IMR-90 (cell line): ENCODE data around the gene MBOAT2. TPM values are rescaled to one million over a fixed set of nuclear protein-coding genes. Genes with fewer than 3 reads are reported as not detected.

Experiments
- ATAC-seq: fragments of 200-7000 bp; cut with Tn5 transposase; 2 replicates; pipeline ENCODE4 v1.9.1; 2020; ENCODE audit warnings: low read depth, mild to moderate bottlenecking, moderate library complexity
- BruUV-seq: library from RNA; stranded (reverse); fragments of 400-500 nt; replicated peaks from 2 replicates; lab custom pipeline; 2021; lab: Mats Ljungman, UMichigan
- CTCF ChIA-PET: fragments of 300-600 bp; formaldehyde crosslinking; extraction: SDS; loops from one replicate; lab custom pipeline; 2021; ENCODE audit warnings: antibody characterized with exemption; lab: Yijun Ruan, JAX
- POLR2A ChIA-PET: fragments of 300-600 bp; sonication (Branson Sonifier 250); formaldehyde crosslinking; loops from one replicate; lab custom pipeline; 2022; ENCODE audit warnings: antibody characterized with exemption; ENCODE audit not compliant: unreplicated experiment; lab: Charles Lee
- DNase-seq: peaks from one replicate; pipeline ENCODE4 v3.0.0; 2013
- H2AFZ ChIP-seq: replicated peaks from 2 replicates; pipeline ENCODE3; 2013; ENCODE audit warnings: low read length, mild to moderate bottlenecking; ENCODE audit not compliant: poor library complexity
- H2AK5ac ChIP-seq: 2 replicates; pipeline ENCODE4 v1.6.1; 2013; ENCODE audit warnings: low read depth, low read length, inconsistent platforms
- H2AK9ac ChIP-seq: replicated peaks from 2 replicates; pipeline ENCODE3; 2013; ENCODE audit warnings: mild to moderate bottlenecking, low read depth, low read length, moderate library complexity; ENCODE audit not compliant: poor library complexity
- H2BK120ac ChIP-seq: 2 replicates; pipeline ENCODE4 v1.6.1; 2013; ENCODE audit warnings: low read depth, low read length, inconsistent platforms
- H2BK15ac ChIP-seq: 3 replicates; pipeline ENCODE4 v1.6.1; 2013; ENCODE audit warnings: low read depth, low read length, inconsistent platforms
- H2BK20ac ChIP-seq: 2 replicates; pipeline ENCODE4 v1.6.1; 2013; ENCODE audit warnings: low read depth, mild to moderate bottlenecking, inconsistent platforms, low read length, moderate library complexity
- H2BK5ac ChIP-seq: 2 replicates; pipeline ENCODE4 v1.6.1; 2013; ENCODE audit warnings: mild to moderate bottlenecking, low read depth, low read length, inconsistent platforms; ENCODE audit not compliant: poor library complexity, severe bottlenecking
- H3K14ac ChIP-seq: replicated peaks from 2 replicates; pipeline ENCODE4 v1.6.1; 2013; ENCODE audit warnings: low read depth, low read length, inconsistent platforms
- H3K18ac ChIP-seq: 2 replicates; pipeline ENCODE4 v1.6.1; 2013; ENCODE audit warnings: low read depth, low read length, control low read depth
- H3K23ac ChIP-seq: 2 replicates; pipeline ENCODE4 v1.6.1; 2013; ENCODE audit warnings: low read depth, low read length, inconsistent platforms
- H3K27ac ChIP-seq: 2 replicates; pipeline ENCODE4 v1.5.1; 2013; ENCODE audit warnings: mild to moderate bottlenecking, control low read depth, low read length; ENCODE audit not compliant: insufficient read depth
- H3K27me3 ChIP-seq: 2 replicates; pipeline ENCODE4 v1.6.1; 2013; ENCODE audit warnings: low read length; ENCODE audit not compliant: control insufficient read depth, insufficient read depth
- H3K36me3 ChIP-seq: 2 replicates; pipeline ENCODE4 v1.6.1; 2013; ENCODE audit warnings: low read length, mixed read lengths; ENCODE audit not compliant: control insufficient read depth, insufficient read depth
- H3K4ac ChIP-seq: 2 replicates; pipeline ENCODE4 v1.6.1; 2013; ENCODE audit warnings: low read depth, low read length, inconsistent platforms
- H3K4me1 ChIP-seq: 2 replicates; pipeline ENCODE4 v1.6.1; 2013; ENCODE audit warnings: low read length, mixed read lengths; ENCODE audit not compliant: control insufficient read depth, insufficient read depth
- H3K4me2 ChIP-seq: 2 replicates; pipeline ENCODE4 v1.6.1; 2013; ENCODE audit warnings: low read depth, mild to moderate bottlenecking, control low read depth, low read length, moderate library complexity
- H3K4me3 ChIP-seq: 2 replicates; pipeline ENCODE4 v1.5.1; 2013; ENCODE audit warnings: low read depth, mild to moderate bottlenecking, control low read depth, low read length, moderate library complexity; ENCODE audit not compliant: insufficient read depth
- H3K56ac ChIP-seq: 2 replicates; pipeline ENCODE4 v1.6.1; 2013; ENCODE audit warnings: low read length, inconsistent platforms; ENCODE audit not compliant: insufficient read depth; ENCODE audit errors: extremely low read depth
- H3K79me1 ChIP-seq, 2 experiments: 2 replicates each; pipeline ENCODE4 v1.6.1; 2013; ENCODE audit warnings: low read length in 2 of 2, inconsistent platforms in 1 of 2, low read depth in 1 of 2
- H3K9ac ChIP-seq: 2 replicates; pipeline ENCODE4 v1.6.1; 2013; ENCODE audit warnings: low read depth, low read length, control low read depth
- H3K9me1 ChIP-seq: 2 replicates; pipeline ENCODE4 v1.6.1; 2013; ENCODE audit warnings: low read length, inconsistent platforms; ENCODE audit not compliant: insufficient read depth
- H3K9me3 ChIP-seq: 2 replicates; pipeline ENCODE4 v1.6.1; 2013; ENCODE audit warnings: low read length; ENCODE audit not compliant: control insufficient read depth, insufficient read depth
- H4K20me1 ChIP-seq: 2 replicates; pipeline ENCODE4 v1.6.1; 2013; ENCODE audit warnings: low read length, inconsistent platforms; ENCODE audit not compliant: insufficient read depth
- H4K5ac ChIP-seq: 2 replicates; pipeline ENCODE4 v1.6.1; 2013; ENCODE audit warnings: mild to moderate bottlenecking, low read depth, low read length, control low read depth
- H4K8ac ChIP-seq, 2 experiments: 2 replicates each; pipeline ENCODE4 v1.6.1; 2013; ENCODE audit warnings: low read depth in 2 of 2, low read length in 2 of 2, control low read depth in 1 of 2, inconsistent platforms in 1 of 2
- H4K91ac ChIP-seq: 2 replicates; pipeline ENCODE4 v1.6.1; 2013; ENCODE audit warnings: low read depth, low read length, inconsistent platforms; ENCODE audit not compliant: insufficient read depth
- BHLHE40 ChIP-seq: fragments of 150-350 bp; IDR thresholded peaks from 2 replicates; pipeline ENCODE4 v1.6.1; 2016; ENCODE audit warnings: mild to moderate bottlenecking, low read depth, low read length
- CEBPB ChIP-seq: IDR thresholded peaks from 2 replicates; pipeline ENCODE4 v1.6.1; 2012; ENCODE audit warnings: low read depth, low read length, improper control_type of control experiment
- CHD1 ChIP-seq: IDR thresholded peaks from 2 replicates; pipeline ENCODE4 v1.6.1; 2012; ENCODE audit warnings: low read depth, low read length, improper control_type of control experiment
- CTCF ChIP-seq: conservative IDR thresholded peaks from 2 replicates; pipeline ENCODE4 v1.5.1; 2012; ENCODE audit warnings: mild to moderate bottlenecking, low read depth, low read length, improper control_type of control experiment
- ELK1 ChIP-seq: fragments of 150-350 bp; IDR thresholded peaks from 2 replicates; pipeline ENCODE4 v1.6.1; 2016; ENCODE audit warnings: low read depth, mild to moderate bottlenecking, low read length, moderate library complexity, borderline replicate concordance
- FOS ChIP-seq: fragments of 150-350 bp; IDR thresholded peaks from 2 replicates; pipeline ENCODE4 v1.6.1; 2016; ENCODE audit warnings: low read depth, low read length
- MAFK ChIP-seq: IDR thresholded peaks from 2 replicates; pipeline ENCODE4 v1.6.1; 2012; ENCODE audit warnings: low read depth, low read length, improper control_type of control experiment
- NFE2L2 ChIP-seq: fragments of 150-350 bp; IDR thresholded peaks from 2 replicates; pipeline ENCODE4 v1.6.1; 2016; ENCODE audit warnings: low read depth, mild to moderate bottlenecking, low read length
- POLR2A ChIP-seq: IDR thresholded peaks from 2 replicates; pipeline ENCODE4 v1.6.1; 2012; ENCODE audit warnings: mild to moderate bottlenecking, low read depth, low read length
- RCOR1 ChIP-seq: IDR thresholded peaks from 2 replicates; pipeline ENCODE4 v1.6.1; 2012; ENCODE audit warnings: mild to moderate bottlenecking, low read length, improper control_type of control experiment; ENCODE audit not compliant: insufficient replicate concordance
- USF2 ChIP-seq: fragments of 150-350 bp; IDR thresholded peaks from 2 replicates; pipeline ENCODE4 v1.6.1; 2017; ENCODE audit warnings: mild to moderate bottlenecking, antibody characterized with exemption, low read length, low read depth
- WGBS, 2 experiments: methylation state at CpG; one replicate each; pipeline versions ENCODE4 v1.1.5 to v1.1.7; 2013; ENCODE audit warnings: missing lambda C conversion rate in 2 of 2; ENCODE audit not compliant: insufficient read length in 1 of 2; ENCODE audit errors: extremely low coverage in 2 of 2; 5-methylcytosine and 5-hydroxymethylcytosine counted together
- dilution Hi-C: fragments of 300-500 bp; cut with HindIII; formaldehyde crosslinking; loops from one replicate; pipeline ENCODE4 v1.14.3; 2018; ENCODE audit warnings: low sequenced_read_pairs; ENCODE audit not compliant: unreplicated experiment
- in situ Hi-C: fragments of 300-500 bp; cut with MboI; formaldehyde crosslinking; loops from 3 replicates; pipeline ENCODE4 v1.14.3; 2019; ENCODE audit warnings: low sequenced_read_pairs, inconsistent platforms, mixed read lengths
- intact Hi-C: fragments of 100-400 bp; cut with micrococcal nuclease; formaldehyde crosslinking; loops from 2 replicates; pipeline ENCODE4 v1.10.0; 2022
- polyA plus RNA-seq, 3 experiments: library from polyadenylated mRNA; depleted of rRNA; stranded (reverse); fragments of >200 nt; gene quantifications; 2 replicates each; pipeline ENCODE4 v1.2.3, GENCODE V29; 2012; ENCODE audit warnings: low replicate concordance in 1 of 3
- total RNA-seq: library from RNA; depleted of rRNA; stranded (reverse); fragments of >200 nt; gene quantifications from 2 replicates; pipeline ENCODE4 v1.2.3, GENCODE V29; 2012

Gene MBOAT2
- total and polyA plus RNA-seq, 2 of the 4 experiments (the other 2 are of a cell fraction) = 33.9 to 102 TPM

- BruUV-seq = no TSS peak
Measured at GRCh38 chr2:8857709-8858108, 145.8 kb downstream of the MBOAT2 start.

More at GRCh38 chr2:8857709-8858108, 145.8 kb downstream of the MBOAT2 start:
- H4K5ac ChIP-seq = no peak overlapping the region
- intact Hi-C loops (no loop called here), in situ Hi-C loops (loop anchor here (25.0 kb wide), 1 partner anchor 480 kb away; no protein-coding TSS in a partner anchor), dilution Hi-C loops (no loop called here)
- no peaks in the 10 kb centered on the region for H3K27me3 ChIP-seq
- no peaks in the 10 kb centered on the region for H4K20me1 ChIP-seq
- no peaks in the 10 kb centered on the region for H3K4me1 ChIP-seq
- WGBS, 2 experiments = no CpG with 5 or more reads among the region's 11 CpGs
- no peak overlapping the region for H2AK5ac ChIP-seq
- no peak overlapping the region for H3K27ac ChIP-seq
- H3K9me3 ChIP-seq = no peaks in the 10 kb centered on the region
- ChIA-PET CTCF (no interaction called here), POLR2A (no interaction called here)
- 0 out of 2 replicates have a peak, but pooled peaks cover 2% of the 10 kb centered on the region for H3K9me1 ChIP-seq
- peaks cover 9% of the 10 kb centered on the region for H3K36me3 ChIP-seq
- no peak overlapping the region for H4K91ac ChIP-seq
- H3K79me1 ChIP-seq = no peaks in the 10 kb centered on the region
- H3K23ac ChIP-seq = no peak overlapping the region
- no peak overlapping the region for H3K4ac ChIP-seq
- no peak overlapping the region for H3K56ac ChIP-seq
- TF ChIP-seq CHD1 (no peak), NFE2L2 (no peak), BHLHE40 (no peak), CEBPB (no peak), ELK1 (no peak), CTCF (no peak), USF2 (no peak), POLR2A (no peak), MAFK (no peak), FOS (no peak), RCOR1 (no peak)
- no peak overlapping the region for H3K4me2 ChIP-seq
- no peak overlapping the region for H2BK20ac ChIP-seq
- DNase-seq (no peak), ATAC-seq (no peak)
- no peak overlapping the region for H3K14ac ChIP-seq
- H2BK120ac ChIP-seq = no peak overlapping the region
- no peak overlapping the region for H3K4me3 ChIP-seq
- no peak overlapping the region for H2BK5ac ChIP-seq
- H2AFZ ChIP-seq = no peak overlapping the region
- no peak overlapping the region for H2BK15ac ChIP-seq
- no peak overlapping the region for H2AK9ac ChIP-seq
- no peak overlapping the region for H3K18ac ChIP-seq
- no peak overlapping the region for H4K8ac ChIP-seq
- H3K9ac ChIP-seq = no peak overlapping the region
